ENCODE results near the gene SNRNP200. TPM values are rescaled to one million over a fixed set of nuclear protein-coding genes. Genes with fewer than 3 reads are reported as not detected.

SNRNP200 gene
- total RNA-seq, 1 donor from 2014 or later, result 57.4 TPM

- Histone ChIP-seq H3K27ac (no peak overlapping the region), H3K4me3 (no peak overlapping the region), H3K4me1 (no peaks in the 10 kb centered on the region), H3K27me3 (no peaks in the 10 kb centered on the region), H3K9me3 (no peaks in the 10 kb centered on the region), H3K36me3 (no peaks in the 10 kb centered on the region)
- DNase-seq (ENCODE audit: low spot score in 2 of 2), result no peak
- no peak for TF ChIP-seq CTCF (IDR thresholded peaks at IDR 0.05)
- intact Hi-C loops (cut with DNase I), result no loop called here
Measured at GRCh38 chr2:96225016-96225533, 80.3 kb downstream of the SNRNP200 start.

Other genes with a start within 250 kb of the SNRNP200 start
- gene ADRA2B, start 189.0 kb downstream of the SNRNP200 start, total RNA-seq, result 9.4 TPM
- gene ASTL, start 167.0 kb downstream of the SNRNP200 start, total RNA-seq, result not detected
- gene DUSP2, start 160.1 kb downstream of the SNRNP200 start, total RNA-seq, result 7.2 TPM
- gene STARD7, start 96.7 kb downstream of the SNRNP200 start, total RNA-seq, result 85.6 TPM
- gene TMEM127, start 39.5 kb downstream of the SNRNP200 start, total RNA-seq, result 61.9 TPM
- 127 TPM for gene CIAO1, start 39.3 kb downstream of the SNRNP200 start, total RNA-seq
- gene ITPRIPL1, start 19.8 kb upstream of the SNRNP200 start, total RNA-seq, result 14.5 TPM
- gene NCAPH, start 30.2 kb upstream of the SNRNP200 start, total RNA-seq, result not detected
- not detected for gene NEURL3, start 199.8 kb upstream of the SNRNP200 start, total RNA-seq
- 267 TPM for gene ARID5A, start 231.2 kb upstream of the SNRNP200 start, total RNA-seq